Stimulated activated CD8-positive, alpha-beta memory T cell treated with anti-CD3 and anti-CD28 coated beads, Interleukin-7, amount 100 ng/mL, for 4 hours (primary cell): ENCODE measurements around the gene PPP1R13B.
"Not testable (repeated sequence)": the region's sequence is repeated elsewhere in the genome, so short reads cannot be mapped to it uniquely, and the experiment has no call there.

Experiments
- DNase-seq, 2 donors: peaks; one replicate each; pipeline ENCODE4 v3.0.0-alpha.2; 2020; ENCODE audit warnings: low read depth in 2 of 2

Gene PPP1R13B

DNA sequence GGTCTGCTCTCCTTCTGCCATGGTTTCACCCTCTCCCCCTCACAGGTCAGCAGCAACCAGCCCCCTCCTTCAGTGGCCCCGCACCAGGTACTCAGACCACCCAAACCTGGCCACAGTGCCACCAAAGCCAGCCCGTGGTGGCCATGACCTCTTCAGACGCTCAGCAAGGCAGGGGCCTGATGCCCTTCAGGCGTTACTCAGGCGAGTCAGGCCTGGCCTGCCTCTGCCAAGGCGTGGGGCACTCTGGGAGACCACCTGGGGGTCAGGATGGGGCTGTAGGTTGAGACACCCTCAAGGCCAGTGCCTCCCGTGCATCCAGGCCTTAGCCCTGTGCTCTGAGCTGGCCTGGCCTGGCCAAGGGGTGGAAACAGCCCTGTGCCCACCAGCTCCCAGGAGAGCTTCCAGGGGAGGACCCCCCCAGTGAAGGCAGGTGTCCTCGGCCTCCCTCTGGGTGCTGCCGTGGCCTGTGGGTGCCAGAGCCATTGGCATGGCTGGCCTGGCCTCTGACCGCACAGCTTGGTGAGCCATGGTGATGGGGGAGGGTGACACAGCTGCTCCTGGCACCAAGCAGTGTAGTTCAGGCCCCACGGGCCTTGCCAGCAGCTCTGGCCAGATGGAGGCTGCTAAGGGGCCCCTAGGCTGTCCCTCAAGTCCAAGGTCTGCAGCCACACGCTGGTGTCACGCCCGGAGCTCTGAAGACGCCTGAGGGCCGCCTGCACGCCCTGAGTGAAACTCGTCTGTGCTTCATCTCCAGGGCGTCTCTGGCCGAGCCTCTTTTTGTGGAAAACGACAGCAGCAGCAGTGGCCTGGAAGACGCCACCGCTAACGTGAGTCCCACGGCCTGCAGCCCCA lies 147.2 kb downstream of the PPP1R13B start:
- no peak for DNase-seq

DNA sequence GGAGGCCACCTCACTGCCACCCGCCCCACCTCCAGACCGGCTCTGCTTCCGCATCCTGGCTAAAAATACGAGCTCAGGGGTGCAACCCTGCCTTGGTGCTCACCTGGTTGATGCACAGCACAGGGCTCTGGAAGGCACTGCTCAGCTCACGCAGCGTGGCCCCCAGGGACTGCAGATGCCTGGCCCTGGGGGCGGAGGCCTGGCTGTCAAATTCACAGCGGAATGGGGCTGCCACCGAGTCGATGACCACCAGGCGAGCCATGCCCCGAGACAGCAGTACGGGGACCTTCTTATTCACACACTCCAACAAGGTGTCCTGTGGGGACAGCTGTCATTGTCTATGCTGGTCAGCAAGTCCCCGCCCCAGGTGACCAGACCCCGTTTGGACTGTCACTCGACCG lies 148.1 kb downstream of the PPP1R13B start:
- no peak for DNase-seq

DNA sequence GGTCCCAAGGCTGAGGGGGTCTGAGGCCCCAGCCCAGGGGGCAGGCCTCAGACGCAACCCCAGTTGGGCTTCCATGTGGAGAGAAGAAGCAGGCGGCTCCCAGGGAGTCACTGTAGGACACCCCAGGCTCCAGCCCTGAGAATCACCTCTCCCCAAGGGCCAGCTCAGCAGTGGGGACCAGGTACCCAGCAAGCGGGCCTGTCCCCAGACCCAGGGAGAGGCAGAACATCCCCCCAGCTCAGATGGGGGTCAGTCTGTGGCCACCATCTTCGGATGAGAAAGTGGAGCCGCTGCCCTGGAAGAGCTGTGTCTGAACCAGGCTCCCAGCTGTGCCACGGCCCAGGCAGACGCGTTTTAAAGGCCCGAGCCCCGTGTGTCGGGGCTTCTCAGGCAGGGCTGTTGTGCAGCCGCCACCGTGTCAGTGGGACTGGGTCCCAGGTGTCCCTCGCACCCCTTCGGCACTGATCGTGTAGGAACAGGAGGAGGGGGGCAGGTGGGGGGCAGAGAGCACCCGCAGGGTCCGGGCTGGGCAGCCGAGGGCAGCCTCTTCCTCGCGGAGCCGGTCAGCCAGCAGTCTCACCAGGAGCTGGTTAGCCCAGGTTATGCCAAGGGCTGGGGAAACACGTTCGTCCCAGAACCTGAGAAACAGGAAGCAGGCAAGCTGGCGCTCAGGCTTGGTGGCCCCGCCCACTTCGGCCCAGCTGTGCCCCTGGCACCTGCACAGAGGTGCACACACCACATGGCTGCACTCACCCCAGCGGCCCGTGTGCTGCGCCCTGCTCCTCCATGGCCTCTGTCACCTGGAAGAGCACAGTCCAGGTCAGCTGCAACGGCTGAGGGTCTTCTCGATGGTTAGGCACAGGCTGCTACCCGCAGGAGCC lies 148.8 kb downstream of the PPP1R13B start:
- no peak for DNase-seq

DNA sequence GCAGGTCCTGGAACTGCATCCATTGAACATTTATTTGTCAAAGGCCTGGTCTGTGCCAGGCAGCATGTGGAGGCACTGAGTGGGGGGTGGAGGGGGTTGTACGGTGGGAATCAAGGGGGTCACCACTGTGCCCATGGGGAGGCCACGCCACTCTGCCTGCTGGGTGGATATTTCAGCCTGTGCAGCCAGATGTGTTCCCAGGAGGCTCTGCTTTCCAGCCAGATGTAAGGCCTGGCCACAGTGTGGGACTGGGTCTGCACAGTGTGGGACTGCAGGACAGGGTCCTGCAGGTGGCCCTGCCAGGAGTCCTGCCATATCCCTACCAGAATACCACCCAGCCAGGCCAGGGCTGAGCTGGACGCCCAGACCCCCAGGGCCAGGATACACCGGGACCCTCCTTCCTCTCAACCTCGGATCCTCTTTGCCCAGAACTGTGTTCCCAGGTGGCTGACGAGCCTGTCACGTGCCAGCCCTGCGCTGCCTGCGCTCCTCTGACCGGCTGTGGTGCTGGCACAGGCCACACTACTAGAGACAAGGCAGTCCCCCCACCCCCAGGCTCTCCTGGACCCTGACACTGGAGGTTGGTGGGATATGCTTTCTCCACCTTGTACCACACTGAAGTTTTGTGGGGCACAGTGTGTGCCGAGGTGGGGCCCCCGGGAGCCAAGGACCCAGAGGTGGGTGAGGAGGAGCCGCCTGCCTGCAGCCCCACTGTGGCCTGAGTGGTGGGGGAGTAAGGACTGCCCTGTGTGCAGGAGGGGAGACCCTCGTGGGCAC lies 149.6 kb downstream of the PPP1R13B start:
- no peak for DNase-seq

DNA sequence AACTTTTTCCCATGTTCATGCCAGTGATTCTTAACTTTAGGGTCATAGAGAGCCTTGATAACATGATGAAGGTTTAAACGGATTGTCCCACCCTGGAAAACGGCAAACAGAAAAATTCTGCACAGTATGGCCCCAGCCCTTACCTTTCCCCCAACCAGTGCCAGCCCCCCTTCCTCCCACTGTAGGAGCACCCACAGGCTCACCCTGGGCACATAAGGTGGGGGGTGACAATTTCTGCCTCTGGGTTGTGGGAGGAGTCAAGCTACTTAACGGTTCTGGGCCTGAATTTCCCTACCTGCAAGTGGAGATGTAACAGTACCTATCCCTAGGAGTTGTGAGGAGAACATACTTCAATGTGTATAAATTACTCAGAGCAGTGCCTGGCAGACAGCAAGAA lies 150.2 kb downstream of the PPP1R13B start:
- no peak for DNase-seq

DNA sequence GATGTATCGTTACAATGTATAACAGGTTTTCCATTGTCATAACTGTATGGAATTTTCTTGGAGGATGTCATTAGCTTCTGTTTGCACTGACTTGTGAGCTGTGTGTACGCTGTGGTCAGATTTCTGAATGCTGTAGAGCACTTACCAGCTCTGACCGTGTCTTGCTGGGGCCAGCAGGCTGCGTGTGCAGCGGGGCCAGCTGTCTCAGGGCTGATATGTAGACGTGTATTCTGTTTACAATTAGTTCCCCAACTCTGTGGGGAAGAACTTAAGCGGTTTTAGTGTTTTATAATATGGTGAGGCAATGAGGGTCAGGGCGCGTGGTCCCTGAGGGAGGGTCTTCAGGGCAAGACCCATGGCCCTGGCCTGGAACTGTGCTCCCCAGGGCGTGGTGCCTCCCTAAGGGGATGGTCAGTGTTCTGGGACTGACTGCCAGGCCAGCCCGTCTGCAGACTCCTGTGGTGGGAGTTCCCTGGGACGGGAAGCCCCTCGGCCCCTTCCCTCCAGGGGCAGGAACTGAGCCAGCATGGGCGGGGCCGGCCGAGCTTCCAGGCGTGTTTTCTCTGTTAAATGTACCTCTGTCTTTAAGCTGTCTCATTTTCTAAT lies 150.8 kb downstream of the PPP1R13B start:
- DNase-seq, result no peak

DNA sequence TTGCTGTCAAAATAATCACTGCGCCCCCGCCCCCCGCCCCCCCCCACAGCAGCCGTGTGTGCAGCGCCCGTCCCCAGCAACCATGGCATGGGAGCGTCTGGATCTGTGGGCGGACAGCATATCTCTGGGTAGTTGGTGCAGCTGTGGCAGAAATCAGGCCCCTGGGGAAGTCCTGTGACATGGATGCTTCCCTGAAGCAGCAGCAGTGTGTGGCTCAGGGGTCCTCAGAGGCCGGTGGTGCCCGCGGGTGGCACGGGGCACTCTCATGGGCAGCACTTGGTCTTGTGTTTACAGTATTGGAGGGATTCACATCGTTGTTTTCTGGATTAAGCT lies 151.3 kb downstream of the PPP1R13B start:
- DNase-seq, result no peak

DNA sequence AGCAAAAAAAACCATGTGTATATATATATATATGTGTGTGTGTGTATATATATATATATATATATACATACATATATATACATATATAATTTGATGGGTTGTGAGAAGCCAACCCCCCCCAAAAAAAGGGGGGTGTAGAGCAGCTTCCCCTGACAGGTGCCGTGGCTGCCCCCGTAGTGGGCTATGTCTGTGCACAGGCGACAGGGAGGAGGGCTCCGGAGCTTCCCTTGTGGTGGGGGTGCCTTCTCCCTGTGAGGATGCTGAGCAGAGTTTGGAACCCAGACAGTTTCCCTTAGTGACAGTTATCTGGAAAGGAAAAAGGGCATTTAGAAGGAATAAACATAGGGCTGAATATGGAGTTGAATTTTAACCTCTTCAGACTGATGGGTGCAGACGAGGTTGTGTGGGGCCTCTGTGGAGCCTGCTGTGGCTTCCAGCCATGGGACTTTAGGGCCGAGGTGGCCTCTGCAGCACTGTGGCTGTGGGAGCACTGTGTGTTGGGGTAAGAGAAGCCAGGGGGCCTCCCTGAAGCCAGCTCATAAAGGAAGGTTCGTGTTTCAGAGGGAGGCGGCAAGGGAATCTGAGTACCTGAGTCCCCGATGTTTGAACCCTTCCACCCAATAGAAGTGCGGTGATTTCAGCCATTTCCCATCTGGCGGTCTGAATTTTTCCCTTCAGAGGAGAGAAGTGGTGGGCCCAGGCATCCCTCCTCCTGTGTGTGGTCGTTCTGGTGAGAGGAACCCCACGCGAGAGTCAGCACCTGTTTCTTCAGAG lies 151.9 kb downstream of the PPP1R13B start:
- no peak for DNase-seq

DNA sequence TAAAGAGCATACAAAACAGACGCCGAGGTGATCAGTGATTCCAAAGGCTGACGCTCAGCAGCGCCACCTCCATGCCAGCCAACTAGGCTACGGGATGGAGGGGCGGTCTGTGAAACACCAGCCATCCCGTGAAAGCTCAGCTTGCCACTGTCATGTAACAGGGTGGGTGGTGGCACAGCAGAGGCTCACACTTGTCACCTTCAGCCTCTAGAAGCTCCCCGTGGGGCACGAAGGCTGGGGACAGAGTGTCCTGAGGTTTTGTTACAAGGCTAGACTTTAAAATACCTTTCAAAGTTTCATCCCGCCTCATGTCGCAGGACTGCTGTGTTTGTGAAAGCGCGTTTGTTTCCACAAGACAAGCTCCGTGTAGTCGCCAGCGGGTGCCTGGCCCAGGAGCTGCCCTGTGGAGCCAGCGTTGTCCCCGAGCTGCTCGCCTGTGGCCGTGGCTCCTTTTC lies 152.8 kb downstream of the PPP1R13B start:
- DNase-seq, result no peak

DNA sequence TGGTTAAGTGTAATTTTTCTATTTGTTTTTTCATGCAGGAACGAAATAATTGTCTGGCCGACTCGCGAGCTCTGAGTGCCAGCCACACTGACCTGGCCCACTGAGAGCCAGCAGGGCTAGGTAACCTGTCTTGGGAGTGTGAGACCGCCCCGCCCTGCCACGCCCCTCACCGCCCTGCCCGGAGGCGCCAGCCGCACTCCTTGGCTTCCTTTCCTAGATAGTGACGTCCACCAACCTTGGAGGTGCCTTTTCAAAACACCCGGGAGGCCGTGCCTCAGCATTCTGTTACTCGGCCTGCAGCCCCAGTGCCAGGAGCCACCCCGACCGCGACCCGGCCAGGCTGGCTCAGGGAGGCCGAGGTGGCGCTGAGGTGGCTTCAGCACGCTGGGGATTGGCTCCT lies 153.9 kb downstream of the PPP1R13B start:
- no peak for DNase-seq

DNA sequence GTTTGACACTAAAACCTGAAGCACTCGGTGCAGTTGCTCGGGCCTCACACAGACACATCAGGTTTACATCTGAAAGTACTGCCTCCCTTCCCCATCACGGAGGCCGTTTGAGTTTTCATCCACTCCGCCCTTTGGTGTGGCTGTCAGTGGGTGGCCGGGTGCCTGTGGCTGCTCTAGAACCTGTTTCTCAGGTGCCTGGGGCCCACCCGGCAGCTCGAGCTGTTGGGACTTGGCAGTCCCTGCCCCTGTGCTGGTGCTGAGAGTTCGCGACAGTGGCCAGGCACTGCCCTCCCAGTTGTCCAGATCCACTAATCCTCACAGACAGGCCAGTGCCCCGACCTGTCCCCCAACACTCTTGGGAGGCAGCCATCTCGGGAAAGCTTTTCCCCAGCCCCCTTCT lies 154.5 kb downstream of the PPP1R13B start:
- DNase-seq, result no peak

DNA sequence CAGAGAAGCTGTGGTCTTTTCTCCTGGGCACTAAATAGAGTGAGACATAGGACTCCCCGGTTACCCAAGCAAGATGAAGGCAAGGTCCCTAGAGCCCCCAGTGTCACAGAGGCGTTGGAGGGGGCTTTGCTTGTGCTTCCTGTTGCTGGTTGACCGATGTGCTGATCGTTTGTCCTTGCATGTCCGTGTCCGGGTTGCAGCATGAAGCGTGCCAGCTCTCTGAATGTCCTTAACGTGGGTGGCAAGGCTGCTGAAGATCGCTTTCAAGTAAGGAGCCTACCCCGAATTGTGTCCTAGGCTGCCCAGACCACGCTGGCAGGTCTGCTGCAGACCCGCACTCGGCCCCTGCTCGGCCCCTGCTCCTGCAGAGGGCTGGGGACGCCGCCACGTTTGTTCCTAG lies 155.2 kb downstream of the PPP1R13B start:
- no peak for DNase-seq

DNA sequence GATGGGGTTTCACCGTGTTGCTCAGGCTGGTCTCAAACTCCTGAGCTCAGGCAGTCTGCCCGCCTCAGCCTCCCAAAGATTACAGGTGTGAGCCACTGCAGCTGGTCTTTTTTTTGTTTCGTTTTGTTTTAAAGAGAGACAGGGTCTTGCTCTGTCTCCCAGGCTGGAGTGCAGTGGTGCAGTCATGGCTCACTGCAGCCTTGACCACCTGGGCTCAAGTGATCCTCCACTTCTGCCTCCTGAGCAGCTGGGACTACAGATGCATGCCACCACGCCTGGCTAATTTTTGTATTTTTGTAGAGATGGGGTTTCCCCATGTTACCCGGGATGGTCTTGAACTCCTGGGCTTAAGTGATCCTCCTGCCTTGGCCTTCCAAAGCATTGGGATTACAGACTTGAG lies 155.7 kb downstream of the PPP1R13B start:
- DNase-seq, result not testable (repeated sequence)

DNA sequence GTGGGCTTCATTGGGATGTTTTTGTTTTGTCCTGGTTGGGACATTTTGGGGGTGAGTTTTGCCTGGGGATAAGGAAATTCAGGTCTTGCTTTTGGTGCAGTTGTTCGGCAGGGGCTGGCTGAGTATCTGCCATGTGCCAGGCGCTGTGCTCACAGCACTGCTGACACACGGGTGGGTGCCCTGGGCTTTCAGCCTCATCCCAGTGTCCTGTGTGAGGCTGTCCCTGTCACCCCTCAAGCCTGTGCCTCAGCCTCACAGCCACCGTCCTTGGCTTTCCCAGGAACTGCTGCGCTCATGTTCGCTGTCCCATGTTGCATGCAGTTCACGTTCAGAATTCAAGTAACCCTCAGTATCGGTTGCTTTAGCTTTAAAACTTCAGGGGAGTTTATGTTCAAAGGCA lies 157.0 kb downstream of the PPP1R13B start:
- no peak for DNase-seq

DNA sequence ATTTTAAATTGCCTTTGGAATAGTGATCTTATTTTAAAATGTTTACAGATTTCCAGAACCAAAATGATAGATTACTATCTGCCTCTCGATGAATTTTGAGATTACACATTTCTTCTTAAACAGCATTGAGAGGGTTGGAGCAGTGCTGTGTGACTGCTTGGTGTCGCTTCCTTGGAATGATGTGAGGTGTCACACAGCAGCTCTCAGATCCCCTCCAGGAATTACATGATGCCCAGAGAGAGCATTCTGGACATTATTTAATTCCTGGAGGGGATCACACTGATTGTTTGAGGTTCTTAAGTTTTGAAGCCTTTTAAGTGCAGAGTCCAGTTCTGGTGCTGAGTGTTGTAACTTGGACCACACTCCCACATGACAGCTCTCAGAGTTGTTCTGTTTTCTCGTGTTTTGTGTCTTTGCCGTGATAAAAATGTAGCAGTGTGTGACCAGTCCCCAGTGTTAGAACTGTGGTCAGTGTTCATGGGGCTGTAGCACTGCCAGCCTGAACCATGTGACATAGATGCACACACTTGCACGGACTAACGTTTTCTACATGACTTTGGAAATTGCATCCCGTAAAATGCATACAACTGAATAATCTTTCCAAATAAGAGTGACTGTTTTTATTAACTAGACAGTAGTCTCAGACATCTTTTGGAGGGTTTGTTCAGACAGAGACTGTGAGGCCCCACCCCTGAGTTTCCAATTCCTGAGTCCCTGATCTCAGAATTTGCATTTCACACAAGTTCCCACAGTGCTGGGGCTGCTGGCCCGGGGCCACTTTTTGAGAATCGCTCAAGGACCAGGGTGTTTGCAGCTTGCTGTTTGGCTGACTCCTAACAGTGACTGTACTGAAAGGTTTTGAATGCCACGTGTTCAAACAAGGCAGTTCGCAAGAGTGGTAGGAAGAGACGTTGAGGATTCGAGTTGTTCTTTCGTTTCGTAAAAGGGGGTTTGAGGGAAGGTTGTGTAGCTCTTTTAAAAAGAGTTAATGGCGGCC lies 158.2 kb downstream of the PPP1R13B start:
- DNase-seq, result no peak

DNA sequence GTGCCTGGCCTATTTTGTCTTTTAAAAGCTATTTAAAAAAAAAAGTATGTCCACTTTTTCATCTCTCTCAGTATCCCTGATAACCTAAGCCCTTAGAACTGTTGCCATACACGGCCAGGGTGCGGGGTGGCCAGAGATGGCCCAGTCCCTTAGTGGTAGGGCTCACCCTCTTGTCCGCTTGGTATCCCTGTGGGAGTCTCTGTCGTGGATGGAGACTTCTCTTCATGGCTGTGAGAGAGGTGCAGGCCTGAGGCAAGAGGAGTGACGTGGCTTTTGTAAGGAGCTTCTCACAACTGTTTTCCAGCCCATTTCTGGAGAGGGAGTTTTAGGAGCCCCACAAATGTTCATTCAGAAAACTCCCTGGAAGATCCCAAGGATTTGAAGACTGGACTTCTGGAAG lies 158.9 kb downstream of the PPP1R13B start:
- DNase-seq, result no peak

DNA sequence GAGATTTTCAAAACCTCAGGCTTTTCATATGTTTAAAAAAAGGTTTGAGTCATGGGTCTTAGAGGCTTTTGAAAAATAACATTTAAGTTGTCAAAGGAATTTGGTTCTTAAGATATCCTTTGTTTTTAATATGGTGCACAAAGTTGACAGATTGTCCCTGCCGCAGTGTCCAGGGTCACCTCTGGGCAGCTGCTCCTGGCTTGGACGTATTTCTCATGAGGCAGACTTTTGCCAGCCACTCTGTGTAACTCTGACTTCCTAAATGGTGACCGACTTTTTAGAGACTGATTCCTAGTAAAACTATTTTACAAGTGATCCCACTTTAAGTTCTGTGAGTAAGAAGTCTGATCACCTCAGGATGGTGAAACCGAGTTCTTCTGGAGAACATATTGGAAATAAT lies 159.7 kb downstream of the PPP1R13B start:
- no peak for DNase-seq

DNA sequence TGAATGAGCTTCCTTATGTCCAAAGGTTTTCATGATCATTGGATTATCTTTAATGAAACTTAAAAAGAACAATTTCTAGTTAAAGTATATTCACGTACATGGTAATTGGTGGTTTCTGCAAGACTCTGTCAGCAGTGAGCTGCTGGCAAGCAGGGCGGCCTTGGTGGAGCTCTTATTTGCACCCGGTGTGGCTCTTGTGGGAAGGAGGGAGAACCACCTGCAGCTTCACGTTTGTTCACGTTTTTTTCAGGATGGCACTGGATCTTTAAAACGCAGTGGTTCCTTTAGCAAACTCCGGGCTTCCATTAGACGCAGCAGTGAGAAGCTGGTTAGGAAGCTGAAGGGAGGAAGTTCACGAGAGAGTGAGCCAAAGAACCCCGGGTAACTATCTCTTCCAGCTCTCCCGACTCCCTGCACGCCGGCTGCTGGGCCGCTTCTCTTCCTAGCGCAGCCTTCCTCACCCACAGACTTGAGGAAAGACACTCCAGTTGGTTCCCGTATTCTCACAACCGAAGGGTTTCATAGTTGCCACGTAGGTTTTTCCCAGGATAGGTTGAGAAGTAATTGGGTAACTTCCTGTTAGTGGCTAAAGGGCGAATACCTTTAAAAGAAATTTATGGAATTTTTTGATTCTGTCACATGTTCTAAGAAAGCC lies 160.4 kb downstream of the PPP1R13B start:
- no peak for DNase-seq
